ENCODE results near the gene PILRB.

PILRB gene

DNA sequence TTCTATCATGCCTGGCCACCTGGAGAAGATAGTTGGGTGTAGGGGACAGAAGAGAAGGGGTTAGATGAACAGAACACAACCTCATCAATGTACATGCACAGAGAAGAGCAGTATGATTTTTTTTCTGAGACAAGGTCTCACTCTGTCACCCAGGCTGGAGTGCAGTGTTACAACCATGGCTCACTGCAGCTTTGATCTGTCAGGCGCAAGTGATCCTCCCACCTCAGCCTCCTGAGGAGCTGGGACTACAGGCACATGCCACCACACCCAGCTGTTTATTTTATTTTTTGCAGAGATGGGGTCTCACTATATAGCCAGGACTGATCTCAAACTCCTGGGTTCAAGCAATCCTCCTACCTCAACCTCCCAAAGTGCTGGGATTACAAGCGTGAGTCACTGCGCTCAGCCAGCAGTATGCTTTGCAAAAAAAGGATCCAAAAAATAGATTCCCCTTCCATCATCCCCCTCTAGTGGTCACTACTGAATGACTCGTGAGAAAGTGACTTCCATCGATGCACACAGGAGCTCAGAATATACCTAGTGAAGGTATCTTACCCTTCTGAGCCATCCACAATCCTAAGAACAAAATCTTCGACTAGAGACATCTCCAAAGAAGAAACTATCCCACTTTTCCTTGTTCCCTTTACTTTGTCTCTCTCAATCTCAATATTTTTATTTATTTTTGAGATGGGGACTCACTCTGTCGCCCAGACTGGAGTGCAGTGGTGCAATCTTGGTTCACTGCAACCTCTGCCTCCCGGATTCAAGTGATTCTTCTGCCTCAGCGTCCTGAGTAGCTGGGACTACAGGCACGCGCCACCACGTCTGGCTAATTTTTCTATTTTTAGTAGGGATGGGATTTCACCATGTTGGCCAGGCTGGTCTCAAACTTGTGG, 49.6 kb downstream of the PILRB start:
- DNase-seq (ENCODE audit: low spot score): peak; percentile 69

DNA sequence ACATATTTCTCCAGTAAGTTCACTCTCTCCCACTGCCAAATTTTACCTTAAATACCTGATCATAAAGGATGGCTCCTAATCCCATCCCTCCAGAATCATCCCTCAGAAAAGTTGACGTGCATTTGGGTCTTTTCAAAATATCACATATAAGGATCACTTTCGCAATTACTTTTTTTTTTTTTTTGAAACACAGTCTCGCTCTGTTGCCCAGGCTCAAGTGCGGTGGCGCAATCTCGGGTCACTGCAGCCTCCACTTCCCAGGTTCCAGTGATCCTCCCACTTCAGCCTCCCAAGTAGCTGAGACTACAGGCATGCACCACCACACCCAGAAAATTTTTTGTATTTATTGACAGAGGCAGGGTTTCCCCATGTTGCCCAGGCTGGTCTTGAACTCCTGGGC, 53.2 kb downstream of the PILRB start:
- DNase-seq (ENCODE audit: low spot score): no peak

DNA sequence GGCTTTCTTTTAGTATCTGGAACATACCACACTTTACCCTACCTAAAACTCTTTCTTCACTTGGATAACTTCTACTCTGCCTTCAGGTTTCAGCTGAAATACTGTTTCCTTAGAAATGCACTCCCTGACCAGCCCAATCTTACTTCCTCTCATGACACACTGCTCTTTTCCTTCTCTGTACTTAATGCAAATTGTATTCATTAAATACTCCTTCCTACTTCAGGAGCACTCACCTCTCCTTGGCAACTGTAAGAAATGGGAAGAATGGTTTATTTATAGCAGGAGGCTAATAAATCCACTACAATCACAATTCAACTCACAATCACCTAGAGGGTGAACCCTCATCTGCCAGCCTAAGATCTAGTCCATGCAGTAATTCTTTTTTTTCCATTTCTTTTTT, 55.4 kb downstream of the PILRB start:
- DNase-seq (ENCODE audit: low spot score): no peak

DNA sequence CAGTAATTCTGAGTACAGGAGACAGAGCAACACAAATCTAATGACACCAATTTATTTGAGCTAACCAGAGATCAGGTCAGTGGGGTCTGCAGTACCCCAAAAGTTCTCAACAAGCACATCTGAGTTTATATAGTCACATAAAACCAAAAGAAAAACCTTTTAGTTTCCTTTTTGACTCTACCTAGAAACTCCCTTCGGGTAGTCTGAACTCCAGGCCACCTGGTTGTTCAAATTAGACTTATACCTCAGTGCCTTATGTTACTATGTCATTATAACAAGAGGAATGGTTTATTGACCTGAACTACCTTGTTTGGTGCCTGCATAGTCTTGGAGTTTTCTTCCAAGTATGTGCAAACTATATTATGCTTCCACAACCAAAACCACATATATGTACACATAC, 56.0 kb downstream of the PILRB start:
- DNase-seq (ENCODE audit: low spot score): no peak

DNA sequence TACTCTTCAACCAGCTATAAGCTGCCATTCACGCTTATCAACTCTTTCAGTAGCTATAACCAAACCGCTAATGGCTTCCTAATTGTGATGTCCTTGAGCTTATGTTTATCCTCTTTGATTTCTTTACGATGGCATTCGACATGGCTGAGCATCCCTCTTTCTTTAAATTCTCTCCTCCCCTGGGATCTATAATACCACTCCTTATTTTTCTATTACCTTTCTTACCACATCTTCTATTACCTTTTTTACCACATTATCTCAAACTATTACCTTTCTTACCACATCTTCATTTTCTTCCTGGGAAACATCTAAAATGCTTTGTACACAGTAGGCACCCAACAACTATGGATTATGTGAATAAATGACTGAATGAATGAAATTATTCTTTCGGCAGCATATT, 57.5 kb downstream of the PILRB start:
- no peak for DNase-seq (ENCODE audit: low spot score)
